H9 (cell line): ENCODE data around the gene CTDSP2. TPM values are rescaled to one million over a fixed set of nuclear protein-coding genes. Genes with fewer than 3 reads are reported as not detected.

Experiments used
- DNase-seq: peaks from one replicate; pipeline ENCODE4 v3.0.0-alpha.2; 2017
- H2AFZ ChIP-seq: one replicate; pipeline ENCODE4 v1.6.1; 2013; ENCODE audit warnings: mild to moderate bottlenecking, low read length, control low read depth, moderate library complexity
- H2AK5ac ChIP-seq: 2 replicates; pipeline ENCODE4 v1.6.1; 2013; ENCODE audit warnings: low read length, control low read depth, mixed read lengths; ENCODE audit not compliant: insufficient read length
- H2BK120ac ChIP-seq: one replicate; pipeline ENCODE4 v1.6.1; 2013; ENCODE audit warnings: low read depth, mild to moderate bottlenecking, low read length, control low read depth, inconsistent platforms; ENCODE audit not compliant: poor library complexity, severe bottlenecking
- H2BK12ac ChIP-seq: 2 replicates; pipeline ENCODE4 v1.6.1; 2013; ENCODE audit warnings: low read length, control low read depth, mixed read lengths, low read depth; ENCODE audit not compliant: insufficient read length
- H2BK15ac ChIP-seq: 2 replicates; pipeline ENCODE4 v1.6.1; 2013; ENCODE audit warnings: low read depth, low read length, control low read depth
- H2BK20ac ChIP-seq: one replicate; pipeline ENCODE4 v1.6.1; 2013; ENCODE audit warnings: low read depth, mild to moderate bottlenecking, low read length, control low read depth, inconsistent platforms; ENCODE audit not compliant: poor library complexity, severe bottlenecking
- H2BK5ac ChIP-seq: 2 replicates; pipeline ENCODE4 v1.6.1; 2013; ENCODE audit warnings: low read length, control low read depth, mixed read lengths; ENCODE audit not compliant: insufficient read length
- H3K14ac ChIP-seq: 2 replicates; pipeline ENCODE4 v1.6.1; 2013; ENCODE audit warnings: low read length, control low read depth; ENCODE audit not compliant: insufficient read depth
- H3K18ac ChIP-seq: 2 replicates; pipeline ENCODE4 v1.6.1; 2013; ENCODE audit warnings: low read depth, mild to moderate bottlenecking, mixed read lengths, low read length, control low read depth; ENCODE audit not compliant: insufficient read length
- H3K23ac ChIP-seq: 2 replicates; pipeline ENCODE4 v1.6.1; 2013; ENCODE audit warnings: low read length, control low read depth, mixed read lengths, low read depth; ENCODE audit not compliant: insufficient read length
- H3K23me2 ChIP-seq: 2 replicates; pipeline ENCODE4 v1.6.1; 2013; ENCODE audit warnings: low read depth, mild to moderate bottlenecking, mixed read lengths, low read length, control low read depth; ENCODE audit not compliant: insufficient read length, poor library complexity, severe bottlenecking
- H3K27ac ChIP-seq: 2 replicates; pipeline ENCODE4 v1.5.1; 2013; ENCODE audit warnings: low read length, control low read depth, mixed read lengths, low read depth; ENCODE audit not compliant: insufficient read length
- H3K27me3 ChIP-seq: 2 replicates; pipeline ENCODE4 v1.6.1; 2013; ENCODE audit warnings: low read length, control low read depth, inconsistent platforms; ENCODE audit not compliant: insufficient read depth
- H3K4ac ChIP-seq: 2 replicates; pipeline ENCODE4 v1.6.1; 2013; ENCODE audit warnings: low read depth, mild to moderate bottlenecking, control low read depth, inconsistent platforms, low read length, moderate library complexity
- H3K4me1 ChIP-seq: 2 replicates; pipeline ENCODE4 v1.6.1; 2013; ENCODE audit warnings: low read length, control low read depth, inconsistent platforms; ENCODE audit not compliant: insufficient read depth
- H3K4me2 ChIP-seq: 2 replicates; pipeline ENCODE4 v1.6.1; 2013; ENCODE audit warnings: low read length, control low read depth, mixed read lengths; ENCODE audit not compliant: insufficient read length, insufficient read depth
- H3K56ac ChIP-seq: 2 replicates; pipeline ENCODE4 v1.6.1; 2013; ENCODE audit warnings: low read depth, mild to moderate bottlenecking, mixed read lengths, low read length, control low read depth; ENCODE audit not compliant: insufficient read length
- H3K79me1 ChIP-seq: 2 replicates; pipeline ENCODE4 v1.6.1; 2013; ENCODE audit warnings: low read depth, mild to moderate bottlenecking, moderate library complexity, low read length, control low read depth, inconsistent platforms; ENCODE audit not compliant: insufficient read depth, poor library complexity, severe bottlenecking
- H3K79me2 ChIP-seq: 2 replicates; pipeline ENCODE4 v1.6.1; 2013; ENCODE audit warnings: low read length, control low read depth, inconsistent platforms; ENCODE audit not compliant: insufficient read depth
- H3K9ac ChIP-seq: 2 replicates; pipeline ENCODE4 v1.6.1; 2013; ENCODE audit warnings: low read length, control low read depth, mixed read lengths; ENCODE audit not compliant: insufficient read length; ENCODE audit errors: extremely low read depth
- H3K9me3 ChIP-seq: one replicate; pipeline ENCODE4 v1.6.1; 2013; ENCODE audit warnings: low read depth, low read length, inconsistent platforms; ENCODE audit not compliant: control insufficient read depth
- H3T11ph ChIP-seq: one replicate; pipeline ENCODE4 v1.6.1; 2013; ENCODE audit warnings: mild to moderate bottlenecking, low read length, control low read depth, inconsistent platforms
- H4K20me1 ChIP-seq: one replicate; pipeline ENCODE4 v1.6.1; 2013; ENCODE audit not compliant: control insufficient read depth, insufficient read length, insufficient read depth
- H4K5ac ChIP-seq: 2 replicates; pipeline ENCODE4 v1.6.1; 2013; ENCODE audit warnings: low read depth, mild to moderate bottlenecking, mixed read lengths, low read length, control low read depth; ENCODE audit not compliant: insufficient read length
- H4K8ac ChIP-seq: replicated peaks from 2 replicates; pipeline ENCODE4 v1.6.1; 2013; ENCODE audit warnings: low read length, control low read depth, mixed read lengths, low read depth; ENCODE audit not compliant: insufficient read length
- H4K91ac ChIP-seq: 2 replicates; pipeline ENCODE4 v1.6.1; 2013; ENCODE audit warnings: low read depth, mild to moderate bottlenecking, moderate library complexity, mixed read lengths, low read length, control low read depth; ENCODE audit not compliant: insufficient read length
- H3K27ac Mint-ChIP-seq, 3 experiments: 2 replicates in 2 of 3; 3 replicates in 1 of 3; pipeline ENCODE4 v1.8.0; 2020 to 2021; ENCODE audit warnings: mixed read lengths in 3 of 3, mild to moderate bottlenecking in 1 of 3, moderate library complexity in 1 of 3
- H3K27me3 Mint-ChIP-seq: 2 replicates; pipeline ENCODE4 v1.8.0; 2021; ENCODE audit warnings: low read depth, mild to moderate bottlenecking, moderate library complexity, mixed read lengths
- H3K36me3 Mint-ChIP-seq, 3 experiments: 2 replicates in 2 of 3; 3 replicates in 1 of 3; pipeline ENCODE4 v1.8.0; 2020 to 2021; ENCODE audit warnings: low read depth in 3 of 3, mixed read lengths in 3 of 3; ENCODE audit not compliant: insufficient read depth in 1 of 3
- H3K4me1 Mint-ChIP-seq, 2 experiments: 2 replicates each; pipeline ENCODE4 v1.8.0; 2020; ENCODE audit warnings: mixed read lengths in 2 of 2
- H3K4me3 Mint-ChIP-seq, 2 experiments: 2 replicates in 1 of 2; 3 replicates in 1 of 2; pipeline ENCODE4 v1.8.0; 2020 to 2021; ENCODE audit warnings: mild to moderate bottlenecking in 2 of 2, mixed read lengths in 2 of 2, moderate library complexity in 1 of 2
- H3K9me3 Mint-ChIP-seq, 2 experiments: 2 replicates in 1 of 2; 3 replicates in 1 of 2; pipeline ENCODE4 v1.8.0; 2020; ENCODE audit warnings: mild to moderate bottlenecking in 2 of 2, mixed read lengths in 2 of 2, moderate library complexity in 1 of 2
- CTCF ChIP-seq: fragments of 200-600 bp; sonication (generic); conservative IDR thresholded peaks from 3 replicates; pipeline ENCODE4 v1.8.0; 2021; ENCODE audit warnings: antibody characterized with exemption, mild to moderate bottlenecking
- whole genome bisulfite sequencing: extraction: QIAGEN DNeasy Blood & Tissue Kit; methylation state at CpG from one replicate; pipeline ENCODE4 v1.1.7; 2013; ENCODE audit warnings: missing lambda C conversion rate, low lambda C conversion rate, mixed read lengths; ENCODE audit not compliant: insufficient read length; ENCODE audit errors: extremely low coverage; 5-methylcytosine and 5-hydroxymethylcytosine counted together
- total RNA-seq: library from RNA; stranded (reverse); gene quantifications from 2 replicates; pipeline ENCODE4 v1.2.1, GENCODE V29; 2021

CTDSP2 gene
- total RNA-seq, 1 experiment from 2014 or later: 103 TPM

GRCh38 chr12:57782243-57782607 lies 64.3 kb downstream of the CTDSP2 start:
- Histone ChIP-seq H3K14ac (no peak overlapping the region), H4K20me1 (no peaks in the 10 kb centered on the region), H3K4me2 (no peak overlapping the region), H3K23ac (no peak overlapping the region), H3K56ac (no peak overlapping the region), H3K79me2 (no peaks in the 10 kb centered on the region; the same call in 1 of the 2 replicates), H2BK20ac (no peak overlapping the region), H2BK12ac (no peak overlapping the region), H3K27me3 (no peaks in the 10 kb centered on the region), H3K27ac (no peak overlapping the region), H2AK5ac (no peak overlapping the region), H3K9ac (no peak overlapping the region), H4K91ac (no peak overlapping the region), H3K4me1 (no peaks in the 10 kb centered on the region), H2AFZ (no peak overlapping the region), H3K9me3 (no peaks in the 10 kb centered on the region), H3K18ac (no peak overlapping the region), H3K23me2 (peaks cover 5% of the 10 kb centered on the region), H4K8ac (no peak overlapping the region), H3K79me1 (no peaks in the 10 kb centered on the region), H4K5ac (no peak overlapping the region), H3K4ac (no peak overlapping the region), H2BK5ac (no peak overlapping the region), H2BK120ac (no peak overlapping the region), H2BK15ac (no peak overlapping the region), H3T11ph (no peak overlapping the region)
- Mint-ChIP-seq H3K27ac (no peak overlapping the region), H3K9me3 (peaks cover 0 to 3% of the 10 kb centered on the region in 2 experiments; a peak in 2 of 5 replicates), H3K4me3 (peak overlapping the region; percentile 100; a peak in 4 of 5 replicates), H3K27me3 (no peaks in the 10 kb centered on the region), H3K4me1 (peaks cover 4 to 7% of the 10 kb centered on the region in 2 experiments), H3K36me3 (peaks cover 16 to 30% (median 18%) of the 10 kb centered on the region in 3 experiments)
- no peak for DNase-seq
- no peak for TF ChIP-seq CTCF
- WGBS: no CpG with 5 or more reads among the region's 4 CpGs
